Esophagus muscularis mucosa (tissue), 4 donors: Measurements from ENCODE around the gene DGKK. TPM values are rescaled to one million over a fixed set of nuclear protein-coding genes. Genes with fewer than 3 reads are reported as not detected.

Experiments used
- DNase-seq: peaks from one replicate; pipeline ENCODE4 v3.0.0-alpha.2; 2017; ENCODE audit errors: extremely low spot score
- H3K27ac ChIP-seq, 4 donors: fragments of 200-600 bp; sonication (generic); replicated peaks in 1 of 4; 1 replicate in 3 of 4; 2 replicates in 1 of 4; pipeline ENCODE4 v1.5.1; 2016 to 2019; ENCODE audit warnings: mild to moderate bottlenecking in 1 of 4
- H3K27me3 ChIP-seq, 4 donors: fragments of 200-600 bp; sonication (generic); one replicate each; pipeline versions ENCODE4 v1.5.1 to v1.6.0; 2016 to 2019
- H3K36me3 ChIP-seq, 4 donors: fragments of 200-600 bp; sonication (generic); one replicate each; pipeline ENCODE4 v1.5.1; 2016 to 2019
- H3K4me1 ChIP-seq, 4 donors: fragments of 200-600 bp; sonication (generic); one replicate each; pipeline ENCODE4 v1.5.1; 2016 to 2019
- H3K4me3 ChIP-seq, 4 donors: fragments of 200-600 bp; sonication (generic); 1 replicate in 2 of 4; 2 replicates in 2 of 4; pipeline ENCODE4 v1.5.1; 2016 to 2019; ENCODE audit warnings: mild to moderate bottlenecking in 4 of 4, moderate library complexity in 1 of 4
- H3K9me3 ChIP-seq, 4 donors: fragments of 200-600 bp; sonication (generic); 1 replicate in 3 of 4; 2 replicates in 1 of 4; pipeline ENCODE4 v1.5.1; 2016 to 2019
- EP300 ChIP-seq: sonication (generic); formaldehyde crosslinking; IDR thresholded peaks from one replicate; pipeline ENCODE4 v1.6.1; 2017; ENCODE audit warnings: antibody characterized with exemption
- POLR2A ChIP-seq: fragments of 450-650 bp; IDR thresholded peaks from one replicate; pipeline ENCODE4 v1.6.1; 2017; ENCODE audit warnings: antibody characterized with exemption, moderate library complexity, mild to moderate bottlenecking, low read depth
- POLR2AphosphoS5 ChIP-seq, 2 donors: sonication (generic); formaldehyde crosslinking; IDR thresholded peaks; one replicate each; pipeline ENCODE4 v1.6.1; 2017; ENCODE audit warnings: antibody characterized with exemption in 2 of 2
- WGBS: methylation state at CpG from one replicate; pipeline ENCODE4 v1.1.5; 2018; 5-methylcytosine and 5-hydroxymethylcytosine counted together
- intact Hi-C: fragments of 100-400 bp; cut with DNase I; formaldehyde crosslinking; loops from one replicate; pipeline ENCODE4 v1.15.1; 2023
- total RNA-seq, 4 donors: library from RNA; depleted of rRNA; stranded (reverse); fragments of >200 nt; gene quantifications; one replicate each; pipeline versions ENCODE4 v1.1.0 to v1.2.1, GENCODE V29; 2016
- TF ChIP-seq, protein P1 (sequence below), 3 experiments: fragments of 200-600 bp in 2 of 3; fragments of 450-650 bp in 1 of 3; sonication (generic) in 2 of 3; IDR thresholded peaks; one replicate each; pipeline ENCODE4 v1.5.1; 2017 to 2019; ENCODE audit warnings: antibody characterized with exemption in 3 of 3, mild to moderate bottlenecking in 2 of 3, moderate library complexity in 1 of 3

Gene DGKK
- total RNA-seq, 4 donors from 2014 or later = not detected

DNA sequence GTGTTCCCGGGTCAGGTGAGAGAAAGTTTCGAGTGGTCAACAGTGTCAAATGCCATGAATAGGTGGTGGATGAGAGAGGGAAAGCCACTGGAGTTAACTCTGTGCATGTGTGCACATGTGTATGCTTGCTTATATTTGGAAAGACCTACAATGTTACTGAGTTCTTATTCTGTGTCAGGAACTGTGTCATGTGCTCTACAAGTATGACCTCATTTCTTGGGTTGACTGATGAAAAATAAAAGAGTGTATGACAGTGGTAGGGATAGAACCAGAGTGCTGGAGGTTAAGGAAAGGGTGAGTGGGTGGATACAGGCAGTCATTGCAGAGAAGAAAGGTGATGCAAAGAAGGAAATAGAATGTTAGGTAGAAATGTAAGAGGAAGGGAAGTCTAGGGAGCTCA is 22.1 kb upstream of the DGKK start:
- no peak for DNase-seq
- TF ChIP-seq POLR2A (no peak), EP300 (no peak), POLR2AphosphoS5 (IDR thresholded peaks at IDR 0.05) (no peak)
- TF ChIP-seq, protein P1, sequence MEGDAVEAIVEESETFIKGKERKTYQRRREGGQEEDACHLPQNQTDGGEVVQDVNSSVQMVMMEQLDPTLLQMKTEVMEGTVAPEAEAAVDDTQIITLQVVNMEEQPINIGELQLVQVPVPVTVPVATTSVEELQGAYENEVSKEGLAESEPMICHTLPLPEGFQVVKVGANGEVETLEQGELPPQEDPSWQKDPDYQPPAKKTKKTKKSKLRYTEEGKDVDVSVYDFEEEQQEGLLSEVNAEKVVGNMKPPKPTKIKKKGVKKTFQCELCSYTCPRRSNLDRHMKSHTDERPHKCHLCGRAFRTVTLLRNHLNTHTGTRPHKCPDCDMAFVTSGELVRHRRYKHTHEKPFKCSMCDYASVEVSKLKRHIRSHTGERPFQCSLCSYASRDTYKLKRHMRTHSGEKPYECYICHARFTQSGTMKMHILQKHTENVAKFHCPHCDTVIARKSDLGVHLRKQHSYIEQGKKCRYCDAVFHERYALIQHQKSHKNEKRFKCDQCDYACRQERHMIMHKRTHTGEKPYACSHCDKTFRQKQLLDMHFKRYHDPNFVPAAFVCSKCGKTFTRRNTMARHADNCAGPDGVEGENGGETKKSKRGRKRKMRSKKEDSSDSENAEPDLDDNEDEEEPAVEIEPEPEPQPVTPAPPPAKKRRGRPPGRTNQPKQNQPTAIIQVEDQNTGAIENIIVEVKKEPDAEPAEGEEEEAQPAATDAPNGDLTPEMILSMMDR (IDR thresholded peaks at IDR 0.05) = no peak
- intact Hi-C loops = no loop called here
- H3K4me3 ChIP-seq = no peak overlapping the region
- H3K4me1 ChIP-seq = no peaks in the 10 kb centered on the region
- no peaks in the 10 kb centered on the region for H3K9me3 ChIP-seq
- H3K27me3 ChIP-seq = no peaks in the 10 kb centered on the region
- H3K36me3 ChIP-seq = no peaks in the 10 kb centered on the region
- H3K27ac ChIP-seq = no peak overlapping the region
- 67% methylated on average over 2 of the region's 2 CpGs for WGBS

DNA sequence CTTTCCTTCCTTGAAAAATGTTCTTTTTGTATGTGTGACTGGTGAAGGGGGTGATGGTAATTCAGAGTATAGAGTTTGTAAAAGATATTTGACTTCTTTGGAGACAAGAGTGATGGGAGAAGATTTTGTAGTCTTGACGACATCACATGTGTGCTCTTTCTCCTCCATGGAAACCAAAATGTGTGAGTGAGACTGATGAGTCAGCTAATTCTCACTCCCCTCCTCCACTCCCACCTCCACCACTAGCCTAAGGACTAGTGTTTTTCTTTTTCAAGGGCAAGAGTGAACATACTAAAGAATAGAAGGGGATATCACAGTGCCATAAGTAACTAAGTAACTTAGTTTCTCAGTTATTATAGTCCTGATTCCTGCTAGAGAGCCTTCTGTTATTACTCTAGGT is 14.0 kb upstream of the DGKK start:
- Histone ChIP-seq H3K4me3 (no peak overlapping the region), H3K36me3 (no peaks in the 10 kb centered on the region), H3K9me3 (no peaks in the 10 kb centered on the region), H3K4me1 (no peaks in the 10 kb centered on the region), H3K27me3 (no peaks in the 10 kb centered on the region), H3K27ac (no peak overlapping the region)
- DNase-seq = no peak
- intact Hi-C loops = no loop called here
- WGBS = 80% methylated on average over 1 of the region's 1 CpG
- TF ChIP-seq POLR2AphosphoS5 (IDR thresholded peaks at IDR 0.05) = no peak
- TF ChIP-seq POLR2A = no peak
- TF ChIP-seq, protein P1 (IDR thresholded peaks at IDR 0.05) = no peak
- no peak for TF ChIP-seq EP300

DNA sequence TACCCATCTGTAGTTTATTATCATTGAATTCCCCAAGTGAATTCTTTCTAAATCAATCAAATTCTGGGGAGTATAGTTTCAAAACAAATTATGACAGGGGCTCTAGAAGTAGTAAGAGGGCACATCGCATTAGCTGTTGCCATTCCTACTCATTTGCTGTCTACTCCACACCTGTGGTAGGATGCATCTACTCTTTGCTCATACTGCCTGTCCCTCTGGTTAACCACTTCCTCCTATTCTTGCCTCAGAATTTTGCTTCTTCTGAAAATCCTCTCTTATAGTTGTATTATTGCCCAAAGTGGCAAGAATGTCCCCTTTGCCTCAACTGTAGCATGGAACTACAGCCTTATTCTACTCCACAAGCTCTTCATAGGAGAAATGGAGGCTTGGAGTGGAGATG is 12.7 kb upstream of the DGKK start:
- no peak overlapping the region for H3K4me3 ChIP-seq
- no peak overlapping the region for H3K27ac ChIP-seq
- no peaks in the 10 kb centered on the region for H3K4me1 ChIP-seq
- intact Hi-C loops = no loop called here
- H3K27me3 ChIP-seq = no peaks in the 10 kb centered on the region
- H3K9me3 ChIP-seq = no peaks in the 10 kb centered on the region
- no peak for DNase-seq
- WGBS = 65% methylated on average over 1 of the region's 1 CpG
- H3K36me3 ChIP-seq = no peaks in the 10 kb centered on the region
- TF ChIP-seq EP300 (no peak), POLR2AphosphoS5 (IDR thresholded peaks at IDR 0.05) (no peak), POLR2A (no peak)
- TF ChIP-seq, protein P1 (IDR thresholded peaks at IDR 0.05) = no peak

DNA sequence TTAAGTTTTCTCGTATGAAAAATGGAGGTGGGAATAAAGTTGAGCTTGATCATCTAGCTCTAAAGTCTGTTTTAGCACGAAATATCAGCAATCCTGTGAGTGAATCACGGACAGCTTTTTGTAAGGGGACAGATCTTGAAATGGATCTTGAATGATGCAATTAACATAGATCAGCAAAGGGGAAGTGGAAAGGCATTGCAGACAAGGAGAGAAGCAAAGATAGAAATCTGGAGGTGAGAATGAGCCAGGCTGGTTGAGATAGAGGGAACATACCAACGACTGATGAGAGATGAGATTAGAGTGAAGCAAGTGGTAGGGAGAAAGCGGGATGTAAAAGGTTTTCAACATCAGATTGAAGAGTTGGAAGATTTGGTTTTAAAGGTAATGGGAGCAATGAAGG is 4.6 kb upstream of the DGKK start:
- DNase-seq = no peak
- peaks cover 6 to 16% (median 14%) of the 10 kb centered on the region in 4 donors for H3K4me1 ChIP-seq
- peaks cover 5 to 36% (median 16%) of the 10 kb centered on the region in 4 donors for H3K27me3 ChIP-seq
- no peaks in the 10 kb centered on the region for H3K36me3 ChIP-seq
- no peaks in the 10 kb centered on the region for H3K9me3 ChIP-seq
- intact Hi-C loops = no loop called here
- no peak overlapping the region for H3K27ac ChIP-seq
- no peak overlapping the region for H3K4me3 ChIP-seq
- 48% methylated on average over 5 of the region's 5 CpGs for WGBS
- TF ChIP-seq, protein P1 (IDR thresholded peaks at IDR 0.05) = no peak
- no peak for TF ChIP-seq POLR2A
- no peak for TF ChIP-seq EP300
- TF ChIP-seq POLR2AphosphoS5 (IDR thresholded peaks at IDR 0.05) = no peak

DNA sequence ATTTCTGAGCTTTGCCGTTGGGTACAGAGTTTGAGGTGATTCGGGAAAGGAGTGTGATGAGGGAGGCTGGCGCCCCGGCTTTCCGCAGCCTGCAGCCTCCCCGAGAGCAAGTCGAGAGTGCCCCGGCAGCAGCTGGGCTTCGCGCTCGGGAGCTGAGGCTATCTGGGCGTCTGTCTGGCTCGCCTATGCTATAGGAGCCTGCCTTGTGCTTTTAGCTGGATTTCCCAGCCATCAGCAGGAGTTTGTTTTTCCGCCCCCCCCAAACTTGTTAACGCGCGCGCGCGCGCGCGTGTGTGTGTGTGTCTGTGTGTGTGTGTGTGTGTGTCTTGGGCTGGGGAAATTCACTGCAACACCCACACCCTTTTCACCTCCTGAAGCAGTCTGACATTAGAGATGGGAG is 765 bp upstream of the DGKK start:
- DNase-seq = no peak
- intact Hi-C loops = no loop called here
- Histone ChIP-seq H3K4me1 (peaks cover 6 to 28% (median 21%) of the 10 kb centered on the region in 4 donors), H3K4me3 (no peak overlapping the region), H3K36me3 (no peaks in the 10 kb centered on the region), H3K9me3 (no peaks in the 10 kb centered on the region), H3K27me3 (peaks cover 5 to 58% (median 21%) of the 10 kb centered on the region in 4 donors), H3K27ac (no peak overlapping the region)
- TF ChIP-seq, protein P1 (IDR thresholded peaks at IDR 0.05) = no peak
- TF ChIP-seq POLR2AphosphoS5 (IDR thresholded peaks at IDR 0.05) = no peak
- WGBS = 51% methylated on average over 23 of the region's 23 CpGs
